Measurements from ENCODE around the gene SYNE1.
"Not testable (repeated sequence)": the region's sequence is repeated elsewhere in the genome, so short reads cannot be mapped to it uniquely, and the experiment has no call there.

SYNE1 gene

DNA sequence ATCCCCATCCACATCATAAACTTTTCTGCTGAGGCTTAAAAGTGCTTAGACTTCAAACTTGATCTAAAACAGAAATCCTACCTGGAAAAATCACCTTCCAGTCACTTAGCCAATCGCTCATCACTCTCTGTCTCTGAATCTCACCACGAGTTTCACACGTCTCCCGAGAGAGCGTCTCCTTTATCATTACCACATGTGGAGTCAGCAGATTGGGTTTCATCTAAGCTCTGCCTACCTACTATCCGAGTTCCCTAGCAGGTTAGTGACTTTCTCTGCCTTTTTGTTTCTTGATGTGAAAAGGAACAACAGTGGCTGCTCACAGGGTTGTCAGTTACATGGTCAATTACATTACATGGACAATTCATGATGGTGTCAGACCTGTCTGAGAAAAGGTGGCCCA lies 543.5 kb downstream of the SYNE1 start:
- DNase-seq = peak; percentile 28

GRCh38 chr6:152091851-152092341 lies 545.3 kb downstream of the SYNE1 start:
- DNase-seq = peak; percentile 76

- DNase-seq = no peak
These were observed 546.0 kb downstream of the SYNE1 start for GRCh38 chr6:152091201-152091600.

- DNase-seq = peak; percentile 64
These were observed 547.2 kb downstream of the SYNE1 start for GRCh38 chr6:152089992-152090391.

- DNase-seq = peak; percentile 57
These were observed 549.5 kb downstream of the SYNE1 start for GRCh38 chr6:152087701-152088100.

DNA sequence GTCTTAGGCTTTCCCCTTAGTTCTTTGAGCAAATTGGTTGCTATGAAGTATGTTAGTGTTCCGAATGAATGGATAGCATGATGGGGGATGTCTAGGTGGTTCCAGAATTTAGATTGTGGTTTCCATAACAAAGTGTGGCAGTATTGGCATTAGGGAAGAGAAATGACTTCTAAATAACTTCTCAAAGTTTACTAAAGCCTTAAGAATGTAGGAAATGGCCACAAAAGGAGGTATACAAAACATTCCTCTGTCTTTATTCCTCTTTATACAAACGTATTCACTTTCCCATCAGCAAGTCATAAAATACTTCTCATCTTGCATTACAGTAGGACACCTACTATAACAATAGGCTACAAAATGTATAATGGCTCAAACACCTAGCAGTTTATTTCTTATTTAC lies 550.1 kb downstream of the SYNE1 start:
- DNase-seq = peak; percentile 68

- DNase-seq = no peak
These were observed 550.8 kb downstream of the SYNE1 start for GRCh38 chr6:152086223-152086873.

- DNase-seq = peak; percentile 22
These were observed 551.7 kb downstream of the SYNE1 start for GRCh38 chr6:152085451-152085921.

DNA sequence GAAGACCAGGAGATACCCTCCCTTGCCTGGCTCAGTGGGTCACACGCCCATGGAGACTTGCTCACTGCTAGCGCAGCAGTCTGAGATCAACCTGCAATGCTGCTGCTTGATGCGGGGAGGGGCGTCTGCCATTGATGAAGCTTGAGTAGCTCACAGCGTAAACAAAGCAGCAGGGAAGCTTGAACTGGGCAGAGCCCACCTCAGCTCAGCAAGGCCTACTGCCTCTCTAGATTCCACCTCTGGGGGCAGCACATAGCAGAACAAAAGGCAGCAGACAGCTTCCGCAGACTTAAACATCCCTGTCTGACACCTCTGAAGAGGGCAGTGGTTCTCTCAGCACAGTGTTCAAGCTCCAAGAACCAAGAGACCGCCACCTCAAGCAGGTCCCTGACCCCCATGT lies 558.4 kb downstream of the SYNE1 start:
- DNase-seq = no peak

DNA sequence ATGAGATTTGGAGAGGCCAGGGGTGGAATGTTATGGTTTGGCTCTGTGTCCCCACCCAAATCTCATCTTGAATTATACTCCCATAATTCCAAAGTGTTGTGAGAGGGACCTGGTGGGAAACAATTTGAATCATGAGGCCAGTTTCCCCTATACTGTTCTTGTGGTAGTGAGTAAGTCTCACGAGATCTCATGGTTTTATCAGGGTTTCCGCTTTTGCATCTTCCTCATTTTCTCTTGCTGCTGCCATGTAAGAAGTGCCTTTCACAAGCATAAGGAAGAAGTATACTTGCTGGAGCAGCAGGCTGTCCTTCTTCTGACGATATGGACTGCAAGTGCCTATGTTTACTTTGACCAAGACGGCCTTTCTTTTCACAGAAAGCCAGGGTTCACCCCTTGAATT lies 559.2 kb downstream of the SYNE1 start:
- DNase-seq = no peak

DNA sequence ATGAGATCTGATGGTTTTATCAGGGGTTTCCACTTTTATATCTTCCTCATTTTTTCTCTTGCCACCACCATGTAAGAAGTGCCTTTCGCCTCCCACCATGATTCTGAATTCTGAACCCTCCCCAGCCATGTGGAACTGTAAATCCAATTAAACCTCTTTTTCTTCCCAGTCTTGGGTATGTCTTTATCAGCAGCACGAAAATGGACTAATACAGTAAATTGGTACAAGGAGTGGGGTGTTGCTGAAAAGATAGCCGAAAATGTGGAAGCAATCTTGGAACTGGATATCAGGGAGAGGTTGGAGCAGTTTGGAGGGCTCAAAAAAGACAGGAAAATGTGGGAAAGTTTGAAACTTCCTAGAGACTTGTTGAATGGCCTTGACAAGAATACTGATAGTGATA lies 560.9 kb downstream of the SYNE1 start:
- not testable (repeated sequence) for DNase-seq

- DNase-seq = no peak
These were observed 565.3 kb downstream of the SYNE1 start for GRCh38 chr6:152071843-152072242.

Data from fibroblast of upper back skin (primary cell).